ENCODE measurements around the gene AKAP10.
"Not testable (repeated sequence)": the region's sequence is repeated elsewhere in the genome, so short reads cannot be mapped to it uniquely, and the experiment has no call there.

AKAP10 gene

GRCh38 chr17:19978209-19978802, 678 bp upstream of the AKAP10 start:
- no peak for DNase-seq

DNA sequence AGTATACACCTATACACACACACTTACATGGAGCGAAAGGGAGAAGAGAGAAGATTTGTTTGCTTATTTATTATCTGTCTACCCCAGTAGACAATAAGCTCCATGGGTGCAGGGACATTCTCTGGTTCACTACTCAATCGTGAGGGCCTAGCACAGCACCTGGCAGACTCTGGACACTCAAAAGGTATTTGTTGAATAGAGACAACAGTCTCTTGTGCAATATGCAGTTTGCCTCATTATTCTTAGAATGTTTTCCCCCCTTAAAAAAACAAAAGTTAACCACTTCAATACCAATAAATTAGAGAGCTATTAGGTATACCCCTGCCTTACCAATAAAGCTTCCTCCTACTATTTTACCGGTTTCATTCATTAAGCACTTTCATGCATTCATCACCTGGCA, 2.0 kb downstream of the AKAP10 start:
- no peak for DNase-seq

GRCh38 chr17:19973156-19973555, 4.5 kb downstream of the AKAP10 start:
- DNase-seq = no peak

DNA sequence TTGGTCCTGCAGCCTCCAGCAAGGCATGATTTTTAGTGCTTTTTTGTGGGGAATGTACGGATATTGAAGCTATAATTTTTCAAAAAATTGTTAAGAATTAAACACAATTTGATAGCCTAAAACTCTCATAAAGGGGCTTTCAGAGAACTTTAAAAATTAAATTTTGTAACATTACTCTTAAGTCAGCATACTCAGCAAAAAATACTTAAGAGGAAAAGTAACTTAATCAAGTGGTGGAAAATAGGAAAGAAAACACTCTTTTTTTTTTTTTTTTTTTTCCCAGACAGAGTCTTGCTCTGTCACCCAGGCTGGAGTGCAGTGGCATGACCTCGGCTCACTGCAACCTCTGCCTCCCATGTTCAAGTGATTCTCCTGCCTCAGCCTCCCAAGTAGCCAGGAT, 14.7 kb downstream of the AKAP10 start:
- not testable (repeated sequence) for DNase-seq

GRCh38 chr17:19958023-19958422, 19.6 kb downstream of the AKAP10 start:
- no peak for DNase-seq

- no peak for DNase-seq
Observed at GRCh38 chr17:19955099-19955498, 22.5 kb downstream of the AKAP10 start.

GRCh38 chr17:19951411-19951810, 26.2 kb downstream of the AKAP10 start:
- DNase-seq = not testable (repeated sequence)

GRCh38 chr17:19950624-19951195, 26.9 kb downstream of the AKAP10 start:
- DNase-seq = not testable (repeated sequence)

- DNase-seq = no peak
Observed at GRCh38 chr17:19948116-19948943, 29.3 kb downstream of the AKAP10 start.

GRCh38 chr17:19946921-19947320, 30.7 kb downstream of the AKAP10 start:
- no peak for DNase-seq

GRCh38 chr17:19945009-19945626, 32.5 kb downstream of the AKAP10 start:
- DNase-seq = no peak

DNA sequence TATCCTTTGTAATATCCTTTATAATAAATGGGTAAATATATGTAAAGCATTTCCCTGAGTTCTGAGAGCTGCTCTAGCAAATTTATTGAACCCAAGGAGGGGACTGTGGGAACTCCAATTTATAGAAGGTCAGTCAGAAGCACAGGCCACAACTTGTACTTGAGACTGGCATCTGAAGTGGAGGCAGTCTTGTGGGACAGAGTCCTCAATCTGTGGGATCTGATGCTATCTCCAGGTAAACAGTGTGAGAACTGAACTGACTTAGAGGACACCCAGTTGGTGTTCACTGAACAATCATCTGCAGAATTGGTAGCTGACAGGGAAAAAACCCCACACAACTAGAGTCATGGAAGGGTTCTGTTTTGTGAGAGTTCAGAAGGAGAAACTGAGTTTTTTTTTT, 34.0 kb downstream of the AKAP10 start:
- no peak for DNase-seq

- DNase-seq = no peak
Observed at GRCh38 chr17:19943026-19943425, 34.6 kb downstream of the AKAP10 start.

- DNase-seq = no peak
Observed at GRCh38 chr17:19940722-19941464, 36.7 kb downstream of the AKAP10 start.

DNA sequence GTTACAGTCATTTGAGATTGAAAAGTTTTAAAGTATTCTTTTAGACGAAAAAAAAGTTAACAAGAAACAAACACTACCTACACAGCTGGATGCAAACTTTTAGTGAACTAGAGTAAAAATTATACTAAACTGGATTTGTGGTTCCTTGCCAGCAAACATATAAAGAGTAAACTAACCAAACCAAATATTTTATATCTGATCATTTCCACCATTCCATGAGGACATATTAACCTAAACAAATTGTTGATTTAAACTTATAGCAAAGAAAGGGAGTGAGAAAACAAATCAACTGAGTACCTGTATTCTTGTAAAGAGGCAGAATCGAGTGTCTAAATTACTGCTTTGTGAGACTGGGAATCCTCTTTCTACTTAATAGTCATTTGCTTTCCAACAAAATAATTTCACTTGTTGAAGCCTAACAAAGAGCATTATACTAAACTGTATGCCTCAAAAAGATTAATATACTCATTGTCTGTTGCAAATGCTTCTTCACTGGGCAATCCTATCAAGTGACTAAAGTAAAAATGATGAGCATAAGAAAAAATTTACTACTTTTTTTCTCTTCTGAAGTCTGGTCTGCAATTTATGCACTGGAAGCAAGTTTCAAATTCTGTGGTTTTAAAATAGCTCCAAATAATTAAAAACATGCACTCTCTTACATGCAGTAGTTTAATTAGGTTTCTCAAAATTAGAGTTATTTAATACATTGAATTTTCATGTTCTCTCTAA, 37.5 kb downstream of the AKAP10 start:
- no peak for DNase-seq

DNA sequence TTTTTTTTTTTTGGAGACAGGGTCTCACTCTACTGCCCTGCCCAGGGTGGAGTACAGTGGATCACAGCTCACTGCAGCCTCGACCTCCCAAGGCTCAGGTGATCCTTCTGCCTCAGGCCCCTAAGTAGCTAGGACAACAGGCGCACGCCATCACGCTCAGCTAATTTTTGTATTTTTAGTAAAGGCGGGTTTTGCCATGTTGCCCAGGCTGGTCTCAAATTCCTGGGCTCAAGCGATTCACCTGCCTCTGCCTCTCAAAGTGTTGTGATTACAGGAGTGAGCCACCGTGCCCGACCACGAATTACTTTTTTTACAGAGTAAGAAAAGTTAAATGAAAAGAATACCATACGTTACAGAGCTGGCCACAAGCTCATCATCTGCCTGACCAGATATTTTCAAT, 38.9 kb downstream of the AKAP10 start:
- DNase-seq = no peak

- no peak for DNase-seq
Observed at GRCh38 chr17:19937522-19937921, 40.1 kb downstream of the AKAP10 start.

GRCh38 chr17:19935169-19935568, 42.5 kb downstream of the AKAP10 start:
- DNase-seq = no peak

DNA sequence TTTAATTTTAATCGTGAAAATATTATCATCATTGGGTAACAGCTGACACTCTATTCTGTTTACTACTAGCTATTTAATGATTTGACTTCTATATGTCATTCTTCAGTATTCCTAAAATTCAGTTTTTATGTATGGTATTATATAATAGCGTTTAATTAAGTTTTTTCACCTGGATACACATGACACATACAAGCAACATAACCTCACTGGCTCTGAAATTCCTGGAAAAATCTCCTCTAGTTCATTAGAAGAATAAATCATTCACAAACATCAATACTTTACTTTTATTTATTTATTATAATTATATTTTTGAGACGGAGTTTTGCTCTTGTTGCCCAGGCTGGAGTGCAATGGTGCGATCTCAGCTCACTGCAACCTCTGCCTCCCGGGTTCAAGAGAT, 44.0 kb downstream of the AKAP10 start:
- no peak for DNase-seq

DNA sequence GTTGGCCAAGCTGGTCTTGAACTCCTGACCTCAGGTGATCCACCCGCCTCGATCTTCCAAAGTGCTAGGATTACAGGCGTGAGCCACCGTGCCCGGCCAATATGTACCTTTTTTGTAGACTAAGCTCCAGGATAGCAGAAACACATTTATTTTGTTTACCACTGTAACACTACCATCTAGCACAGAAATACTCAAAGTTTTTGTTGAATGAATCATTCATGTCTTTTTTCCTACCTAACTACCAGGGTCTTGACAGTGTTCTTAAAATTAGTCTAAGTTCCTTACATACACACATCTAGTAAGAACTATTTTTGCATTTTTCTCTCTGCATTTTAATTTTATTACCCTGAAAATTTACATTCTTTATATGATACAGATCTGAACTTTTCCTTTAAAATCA, 44.4 kb downstream of the AKAP10 start:
- DNase-seq = no peak

DNA sequence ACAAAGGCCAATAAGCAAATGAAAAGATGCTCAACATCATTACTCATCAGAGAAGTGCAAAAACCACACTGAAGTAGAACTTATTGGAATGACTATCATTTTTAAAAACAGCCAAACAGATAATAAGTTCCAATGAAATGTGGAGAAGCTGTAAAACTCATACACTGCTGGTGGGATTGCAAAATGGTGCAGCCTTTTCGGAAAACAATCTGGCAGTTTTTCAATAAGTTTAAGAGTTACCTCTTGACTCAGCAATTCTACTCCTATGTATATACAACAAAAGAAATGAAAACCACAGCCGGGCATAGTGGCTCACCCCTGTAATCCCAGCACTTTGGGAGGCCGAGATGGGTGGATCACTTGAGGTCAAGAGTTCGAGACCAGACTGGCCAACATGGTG, 49.3 kb downstream of the AKAP10 start:
- no peak for DNase-seq

GRCh38 chr17:19915245-19915978, 62.2 kb downstream of the AKAP10 start:
- no peak for DNase-seq
